Measurements from ENCODE around the gene PLIN3.
A peak's percentile ranks its signal among the peaks of the same experiment; 100 is the strongest.
"Not testable (repeated sequence)": the region's sequence is repeated elsewhere in the genome, so short reads cannot be mapped to it uniquely, and the experiment has no call there.

The PLIN3 gene

DNA sequence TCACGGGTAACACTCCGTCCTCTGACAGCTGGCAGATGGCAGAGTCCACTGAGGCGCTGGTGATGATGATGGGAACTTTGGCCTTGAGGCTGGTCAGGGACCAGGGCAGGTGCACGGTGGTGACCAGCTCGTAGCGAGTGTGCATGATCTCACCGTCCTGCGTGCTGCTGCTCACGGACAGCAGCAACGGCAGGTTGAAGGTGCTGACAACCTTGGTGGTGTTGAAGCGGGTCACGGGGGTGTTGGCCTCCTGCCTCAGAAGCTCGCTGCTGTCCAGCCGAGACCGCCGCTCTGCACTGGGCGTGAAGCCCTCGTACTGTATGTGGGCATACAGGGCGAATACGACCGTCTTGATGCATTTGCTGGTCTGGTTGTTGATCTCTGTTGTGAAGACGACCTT lies 23.6 kb upstream of the PLIN3 start:
- no peak for DNase-seq

DNA sequence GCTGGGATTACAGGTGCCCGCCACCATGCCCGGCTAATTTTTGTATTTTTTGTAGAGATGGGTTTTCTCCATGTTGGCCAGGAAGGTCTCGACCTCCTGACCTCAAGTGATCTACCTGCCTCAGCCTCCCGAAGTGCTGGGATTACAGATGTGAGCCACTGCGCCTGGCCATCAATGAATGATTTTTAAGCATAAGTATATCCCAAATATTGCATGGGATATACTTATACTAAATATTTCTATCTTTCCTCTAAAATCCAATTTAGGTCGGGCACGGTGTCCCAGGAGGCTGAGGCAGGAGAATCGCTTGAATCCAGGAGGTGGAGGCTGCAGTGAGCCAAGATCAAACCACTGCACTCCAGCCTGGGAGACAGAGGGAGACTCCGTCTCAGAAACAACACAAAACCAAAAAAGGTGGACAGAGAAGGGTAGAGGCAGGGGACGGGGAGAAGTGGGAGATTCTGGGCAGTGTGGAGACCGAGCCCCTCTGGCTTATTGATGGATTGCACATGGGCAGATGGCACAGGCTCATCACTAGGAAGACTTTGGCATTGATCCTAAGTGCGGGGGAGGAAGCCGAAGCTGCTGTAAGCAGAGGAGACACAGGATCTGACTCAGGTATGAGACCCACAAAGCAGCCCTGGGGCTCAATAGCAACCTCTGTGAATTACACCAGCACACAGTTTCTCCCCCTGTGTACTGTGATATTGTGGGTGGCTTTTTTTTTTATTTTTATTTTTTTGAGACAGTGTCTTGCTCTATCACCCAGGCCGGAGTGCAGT lies 21.8 kb upstream of the PLIN3 start:
- no peak for DNase-seq

GRCh38 chr19:4887803-4888202 lies 20.3 kb upstream of the PLIN3 start:
- DNase-seq: not testable (repeated sequence)

DNA sequence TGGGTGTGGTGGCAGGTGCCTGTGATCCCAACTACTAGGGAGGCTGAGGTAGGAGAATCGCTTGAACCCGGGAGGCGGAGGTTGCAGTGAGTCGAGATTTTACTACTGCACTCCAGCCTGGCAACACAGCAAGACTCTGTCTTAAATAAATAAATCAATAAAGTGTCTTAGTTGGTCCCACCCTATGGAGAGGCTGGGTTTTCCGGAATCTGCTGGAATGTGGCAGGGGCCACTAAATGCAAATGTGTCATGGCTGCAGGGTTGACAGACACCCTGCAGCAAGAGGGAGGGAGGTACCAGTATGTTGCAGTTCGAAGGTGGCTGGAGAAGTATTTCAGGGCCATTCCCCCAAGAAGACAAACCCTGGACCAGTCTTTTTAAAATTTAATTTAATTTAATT lies 17.5 kb upstream of the PLIN3 start:
- DNase-seq: not testable (repeated sequence)

DNA sequence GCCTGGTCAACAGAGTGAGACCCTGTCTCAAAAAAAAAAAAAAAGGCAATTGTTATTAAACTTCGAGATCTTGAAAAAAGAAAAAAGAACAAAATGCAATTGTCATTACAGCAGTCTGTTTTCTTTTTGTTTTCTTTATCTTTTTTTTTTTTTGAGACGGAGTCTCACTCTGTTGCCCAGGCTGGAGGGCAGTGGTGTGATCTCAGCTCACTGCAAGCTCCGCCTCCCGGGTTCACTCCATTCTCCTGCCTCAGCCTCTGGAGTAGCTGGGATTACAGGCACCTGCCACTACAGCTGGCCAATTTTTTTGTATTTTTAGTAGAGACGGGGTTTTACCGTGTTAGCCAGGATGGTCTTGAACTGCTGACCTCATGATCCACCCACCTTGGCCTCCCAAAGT lies 15.4 kb upstream of the PLIN3 start:
- not testable (repeated sequence) for DNase-seq

- DNase-seq: no peak
These were observed 11.6 kb upstream of the PLIN3 start for GRCh38 chr19:4879041-4879440.

- peak; percentile 58 for DNase-seq
These were observed 11.1 kb upstream of the PLIN3 start for GRCh38 chr19:4878491-4878968.

DNA sequence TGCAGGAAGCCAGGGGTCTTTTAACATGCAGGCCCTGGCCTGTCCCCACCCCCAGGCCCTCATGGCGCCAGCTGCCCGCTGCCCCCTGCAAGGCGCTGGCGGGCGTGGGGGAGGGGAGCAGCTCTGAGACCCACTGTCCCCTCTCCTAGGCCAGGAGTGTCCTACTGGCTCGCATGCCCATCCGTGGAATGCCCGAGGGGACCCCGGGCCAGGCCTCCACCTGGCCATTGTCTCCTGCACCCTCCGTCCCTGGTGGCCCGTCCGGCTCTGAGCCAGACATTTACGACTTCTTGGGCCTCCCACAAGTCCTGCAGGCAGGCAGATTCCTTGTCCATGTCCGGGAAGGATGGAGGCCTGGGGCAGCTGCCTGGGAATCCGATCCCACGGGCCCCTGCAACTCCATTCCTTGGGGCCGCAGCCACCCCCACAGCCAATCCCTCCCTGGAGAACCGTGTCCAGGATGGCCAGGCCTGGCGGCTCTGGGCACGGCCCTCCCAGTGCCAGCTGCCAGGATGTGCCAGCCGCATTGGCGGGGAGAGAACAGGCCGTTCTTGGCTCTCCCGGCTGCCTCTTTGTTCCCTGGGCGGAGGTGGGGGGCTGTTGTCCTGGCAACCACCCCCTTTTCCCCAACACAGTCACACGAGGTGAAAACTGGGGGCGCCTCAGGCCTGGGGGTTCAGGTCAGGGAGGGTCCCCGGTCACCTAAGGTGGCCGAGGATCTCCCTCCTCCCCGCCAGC lies 10.5 kb upstream of the PLIN3 start:
- peak; percentile 73 for DNase-seq

DNA sequence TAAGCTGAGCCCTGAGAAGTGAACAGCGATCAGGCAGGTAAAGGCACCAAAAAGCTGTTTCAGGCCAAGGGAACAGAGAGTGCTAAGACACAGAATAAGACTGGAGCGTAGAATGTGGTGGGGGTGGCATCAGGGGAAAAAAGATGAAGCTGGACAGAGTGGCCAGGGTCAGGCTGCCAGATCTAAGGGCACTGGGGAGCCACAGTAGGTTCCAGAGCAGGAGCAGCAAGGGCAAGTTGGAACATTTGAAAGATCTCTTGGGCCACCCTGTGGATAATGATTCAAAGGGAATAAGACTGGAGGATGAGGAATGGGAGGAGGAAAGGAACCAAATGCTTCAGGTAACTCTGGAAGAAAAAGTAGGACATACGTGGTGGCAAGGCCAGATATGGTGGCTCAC lies 6.5 kb upstream of the PLIN3 start:
- no peak for DNase-seq

DNA sequence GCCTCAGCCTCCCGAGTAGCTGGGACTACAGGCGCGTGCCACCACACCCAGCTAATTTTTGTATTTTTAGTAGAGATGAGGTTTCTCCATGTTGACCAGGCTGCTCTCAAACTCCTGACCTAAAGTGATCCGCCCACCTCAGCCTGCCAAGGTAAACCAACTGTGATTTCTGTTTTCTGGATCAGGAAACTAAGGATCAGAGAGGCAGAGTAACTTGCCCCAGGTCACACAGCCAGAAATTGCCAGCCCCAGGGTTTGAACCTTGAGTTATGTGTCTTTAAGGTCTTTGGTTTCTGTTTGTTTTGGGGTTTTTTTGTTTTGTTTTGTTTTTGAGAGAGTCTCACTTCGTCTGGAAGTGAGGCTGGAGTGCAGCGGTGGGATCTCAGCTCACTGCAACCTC lies 4.2 kb upstream of the PLIN3 start:
- DNase-seq: no peak

- DNase-seq: no peak
These were observed 2.7 kb upstream of the PLIN3 start for GRCh38 chr19:4870025-4870700.

DNA sequence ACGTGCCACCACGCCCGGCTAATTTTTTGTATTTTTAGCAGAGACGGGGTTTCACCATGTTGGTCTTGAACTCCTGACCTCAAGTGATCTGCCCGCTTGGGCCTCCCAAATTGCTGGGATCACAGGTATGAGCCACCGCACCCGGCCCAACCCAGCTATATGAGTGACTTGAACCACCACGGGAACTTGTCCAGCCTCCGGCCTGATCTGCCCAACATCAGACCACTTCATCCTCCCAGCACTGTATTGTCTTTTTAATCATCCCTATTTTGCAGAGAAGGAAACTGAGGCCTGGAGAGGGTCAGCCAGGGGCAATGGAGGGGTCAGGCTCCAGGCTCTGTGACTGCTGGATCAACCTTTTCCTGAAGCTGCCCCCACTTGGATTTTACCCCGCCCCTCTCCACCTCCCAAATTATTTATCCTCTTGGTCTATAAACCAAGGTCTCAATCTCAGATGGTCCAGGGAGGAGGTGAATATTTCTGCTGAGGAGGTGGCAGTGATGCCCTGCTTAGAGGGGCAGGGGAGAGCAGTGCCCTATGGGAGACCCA lies 893 bp upstream of the PLIN3 start:
- DNase-seq: no peak

DNA sequence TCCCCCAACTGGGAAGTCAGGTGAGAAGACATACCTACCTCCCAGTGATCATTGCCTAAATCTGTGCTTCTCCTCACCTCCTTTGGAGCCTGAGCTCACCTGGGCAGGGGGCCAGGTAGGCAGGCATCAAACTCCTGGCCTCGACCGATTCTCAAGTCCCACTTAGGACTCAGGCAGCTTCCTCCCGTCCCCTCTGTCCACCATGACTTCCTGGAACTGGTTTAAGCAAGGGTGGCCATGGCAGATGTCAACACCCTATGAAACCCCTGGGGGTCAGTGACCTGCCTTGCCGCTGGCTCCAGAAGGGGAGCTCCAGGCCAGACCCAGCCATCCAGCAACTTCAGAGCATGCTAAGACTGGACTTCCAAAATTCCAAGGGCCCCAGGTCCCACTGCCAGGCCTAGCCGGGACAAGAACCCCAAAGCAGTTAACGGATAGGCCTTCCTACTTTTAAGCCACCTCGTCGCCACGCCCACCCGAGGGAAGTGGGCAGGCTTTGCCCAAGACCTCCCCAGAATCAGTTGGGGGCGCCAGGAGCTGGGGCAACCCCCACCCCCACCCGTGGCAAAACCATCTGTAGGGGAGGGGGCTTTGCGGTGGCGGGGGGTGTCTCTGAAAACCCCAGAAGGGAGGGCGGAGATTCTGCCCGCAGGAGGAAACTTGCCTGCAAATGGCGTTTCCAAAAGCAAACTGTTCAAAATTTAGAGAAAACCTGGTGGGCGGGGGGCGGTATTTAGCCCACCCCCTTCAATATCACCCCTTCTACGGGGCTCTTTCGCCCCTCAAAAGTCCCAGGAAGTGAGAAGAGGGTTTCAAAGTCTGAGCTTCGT lies 657 bp downstream of the PLIN3 start:
- DNase-seq: peak; percentile 63

DNA sequence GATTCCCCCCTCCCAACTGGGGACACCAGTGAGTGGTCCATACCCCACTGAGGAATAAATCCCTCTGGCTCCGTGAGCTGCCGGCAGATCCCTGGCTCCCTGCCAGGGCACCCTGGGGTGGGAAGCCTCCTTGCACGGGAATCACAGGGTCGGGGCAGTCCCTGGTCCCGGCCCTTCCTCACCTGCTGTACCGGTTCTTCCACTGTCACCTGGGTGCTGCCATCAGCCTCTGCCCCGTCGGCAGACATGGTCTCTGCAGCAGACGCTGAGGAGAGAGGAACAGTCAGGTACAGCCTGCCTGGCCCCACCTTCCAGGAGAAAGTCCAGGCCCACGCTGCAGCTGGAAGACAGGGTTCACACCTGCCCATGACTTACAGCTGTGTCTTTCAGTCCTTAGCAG lies 6.3 kb downstream of the PLIN3 start:
- no peak for DNase-seq

GRCh38 chr19:4859697-4860096 lies 7.8 kb downstream of the PLIN3 start:
- no peak for DNase-seq

DNA sequence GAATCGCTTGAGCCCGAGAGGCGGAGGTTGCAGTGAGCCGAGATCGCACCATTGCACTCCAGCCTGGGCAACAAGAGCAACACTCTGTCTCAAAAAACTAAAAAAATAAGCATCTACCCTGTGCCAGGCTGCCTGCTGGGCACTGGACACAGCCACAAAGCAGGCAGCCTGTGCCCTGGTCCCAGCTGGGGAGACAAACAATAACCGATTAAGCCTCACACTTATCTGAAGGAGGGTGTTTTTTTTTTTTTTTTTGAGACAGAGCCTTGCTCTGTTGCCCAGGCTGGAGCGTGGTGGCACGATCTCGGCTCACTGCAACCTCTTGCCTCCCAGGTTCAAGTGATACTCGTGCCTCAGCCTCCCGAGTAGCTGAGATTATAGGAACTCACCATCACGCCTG lies 11.0 kb downstream of the PLIN3 start:
- not testable (repeated sequence) for DNase-seq

GRCh38 chr19:4853506-4853905 lies 14.0 kb downstream of the PLIN3 start:
- DNase-seq: not testable (repeated sequence)

GRCh38 chr19:4852484-4852883 lies 15.0 kb downstream of the PLIN3 start:
- DNase-seq: no peak

DNA sequence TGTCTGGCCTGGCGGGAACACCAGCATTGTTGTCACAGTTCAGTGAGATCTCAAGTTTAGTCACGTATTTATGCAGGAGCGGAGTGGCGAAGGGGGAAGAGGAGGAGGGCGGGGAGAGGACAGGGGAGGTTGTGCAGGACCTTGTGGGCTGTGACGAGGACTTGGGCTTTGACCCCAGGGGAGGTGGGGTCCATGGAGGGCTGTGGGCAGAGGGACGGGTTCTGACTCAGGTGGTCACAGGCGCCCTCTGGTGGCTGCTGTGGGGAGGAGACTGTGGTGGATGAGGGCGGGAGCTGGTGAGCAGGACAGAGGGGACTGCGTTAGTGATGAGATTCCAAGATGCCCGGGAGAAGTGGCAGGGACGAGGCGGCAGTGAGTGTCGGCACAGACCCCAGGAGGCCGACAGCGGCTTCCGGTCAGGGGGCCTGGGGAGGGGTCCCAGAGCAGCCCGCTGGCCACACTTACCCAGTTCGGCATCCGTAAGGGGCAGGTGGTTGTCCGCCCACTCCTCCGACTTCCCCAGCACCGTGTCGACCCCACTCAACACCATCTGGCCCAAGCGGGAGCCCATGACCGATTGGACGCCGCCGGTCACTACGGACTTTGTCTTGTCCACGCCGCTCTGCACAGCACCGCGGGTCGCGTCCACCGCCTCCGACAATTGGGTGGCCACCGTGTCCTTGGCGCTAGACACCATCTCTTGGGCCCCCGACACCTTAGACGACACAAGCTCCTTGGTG lies 15.7 kb downstream of the PLIN3 start:
- DNase-seq: peak; percentile 63

DNA sequence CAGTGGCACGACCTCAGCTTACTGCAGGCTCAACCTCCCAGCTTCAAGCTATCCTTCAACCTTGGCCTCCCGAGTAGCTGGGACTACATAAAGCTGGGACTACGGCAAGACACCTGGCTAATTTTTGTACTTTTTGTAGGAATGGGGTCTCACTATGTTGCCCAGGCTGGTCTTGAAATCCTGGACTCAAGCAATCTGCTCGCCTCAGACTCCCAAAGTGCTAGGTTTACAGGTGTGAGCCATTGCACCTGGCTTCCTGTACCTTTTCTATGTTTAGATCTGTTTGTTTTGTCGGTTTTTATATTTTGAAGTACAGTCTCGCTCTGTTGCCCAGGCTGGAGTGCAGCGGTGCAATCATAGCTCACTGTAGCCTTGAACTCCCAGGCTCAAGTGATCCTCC lies 18.4 kb downstream of the PLIN3 start:
- DNase-seq: no peak

DNA sequence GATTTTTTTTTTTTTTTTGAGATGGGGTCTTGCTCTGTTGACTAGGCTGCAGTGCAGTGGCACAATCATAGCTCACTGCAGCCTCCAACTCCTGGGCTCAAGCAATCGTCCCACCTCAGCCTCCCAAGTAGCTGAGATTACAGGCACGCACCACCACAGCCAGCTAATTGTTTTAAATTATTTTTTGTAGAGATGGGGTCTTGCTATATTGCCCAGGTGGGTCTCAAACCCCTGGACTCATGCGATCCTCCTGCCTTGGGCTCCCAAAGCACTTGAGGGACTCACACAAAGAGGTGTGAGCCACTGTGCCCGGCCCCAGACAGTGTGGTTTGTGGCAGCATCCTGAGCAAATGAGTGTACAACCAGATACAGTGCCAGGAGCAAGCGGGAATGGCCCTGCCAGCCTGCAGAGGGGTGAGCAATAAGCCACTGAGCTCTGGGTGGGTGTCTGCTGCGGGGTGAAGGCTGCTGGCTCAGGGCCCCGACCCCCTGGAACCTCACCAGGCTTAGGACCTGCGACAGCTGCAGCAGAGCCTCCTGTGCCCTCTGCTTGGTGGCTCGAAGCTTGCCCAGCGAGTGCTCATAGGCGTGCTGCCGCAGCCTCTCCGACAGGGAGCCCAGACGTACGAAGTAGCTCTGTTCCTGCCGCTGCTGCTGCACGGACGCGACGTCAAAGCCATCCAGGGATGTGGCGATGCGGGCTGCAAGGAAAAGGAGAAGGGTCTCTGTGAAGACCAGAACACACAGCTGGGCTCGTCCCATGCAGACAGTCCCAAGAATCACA lies 20.1 kb downstream of the PLIN3 start:
- DNase-seq: no peak

All from left hindlimb (tissue), 1 donor.